GM18907 (cell line): ENCODE results near the gene KRT75.
"Not testable (repeated sequence)": the region's sequence is repeated elsewhere in the genome, so short reads cannot be mapped to it uniquely, and the experiment has no call there.

Source experiments
- ATAC-seq: cut with Tn5 transposase; IDR thresholded peaks from one replicate; pipeline ENCODE4 v1.9.1; 2021; ENCODE audit warnings: mild to moderate bottlenecking, moderate library complexity; ENCODE audit not compliant: unreplicated experiment

KRT75 gene

GRCh38 chr12:52434081-52434733 lies at the start of gene KRT75:
Gene KRT75 (minus strand): TSS chr12:52434371. CDS start chr12:52434304, 67 bp downstream.
- ATAC-seq = no peak

DNA sequence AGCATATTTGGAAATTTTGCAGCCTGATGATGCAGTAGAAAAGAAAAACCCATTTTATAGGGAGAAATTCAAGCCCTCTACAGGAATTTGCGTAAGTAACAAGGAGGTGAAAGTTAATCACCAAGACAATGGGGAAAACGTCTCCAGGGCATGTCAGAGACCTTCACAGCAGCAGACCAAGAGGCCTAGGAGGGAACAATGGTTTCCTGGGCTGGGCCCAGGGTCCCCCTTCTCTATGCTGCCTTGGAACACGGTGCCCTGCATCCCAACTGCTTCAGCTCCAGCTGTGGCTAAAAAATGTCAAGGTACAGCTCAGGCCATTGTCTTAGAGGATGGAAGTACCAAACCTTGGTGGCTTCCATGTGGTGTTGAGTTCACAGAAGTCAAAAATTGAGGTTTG lies 45.9 kb upstream of the KRT75 start:
- ATAC-seq = no peak

DNA sequence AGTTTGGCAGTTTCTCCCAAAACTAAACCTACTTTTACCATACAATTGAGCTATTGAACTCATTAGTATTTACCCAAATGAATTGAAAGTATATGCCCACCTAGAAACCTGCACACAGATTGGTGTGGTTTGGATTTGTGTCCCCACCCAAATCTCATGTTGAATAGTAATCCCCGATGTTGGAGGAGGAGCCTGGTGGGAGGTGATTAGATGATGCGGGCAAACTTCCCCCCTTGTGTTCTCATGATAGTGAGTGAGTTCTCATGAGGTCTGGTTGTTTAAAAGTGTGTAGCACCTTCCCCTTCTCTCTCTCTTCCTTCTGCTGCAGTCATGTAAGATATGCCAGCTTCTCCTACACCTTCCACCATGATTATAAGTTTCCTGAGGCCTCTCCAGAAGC lies 43.5 kb upstream of the KRT75 start:
- ATAC-seq = no peak

DNA sequence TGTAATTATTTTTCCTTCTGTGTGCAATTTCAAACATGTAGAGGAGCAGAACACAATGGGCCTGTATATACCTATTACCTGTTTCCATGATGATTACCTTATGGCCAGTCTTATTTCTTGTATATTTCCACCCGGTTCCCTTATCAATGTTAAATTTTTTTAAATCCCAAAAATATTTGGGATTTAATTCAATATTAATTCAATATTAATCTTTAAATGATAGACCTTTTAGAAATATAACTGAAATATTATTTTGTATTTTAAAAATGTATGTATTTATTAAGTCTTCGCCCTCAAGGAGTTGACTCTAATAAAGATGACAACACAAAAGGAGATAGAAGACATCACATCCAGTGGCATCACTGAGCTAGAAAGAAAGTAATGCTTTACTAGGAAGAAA lies 40.0 kb upstream of the KRT75 start:
- no peak for ATAC-seq

- no peak for ATAC-seq
These were observed 39.6 kb upstream of the KRT75 start, which contains the start of gene KRT6C for GRCh38 chr12:52473768-52474167. Gene KRT6C (minus strand): TSS chr12:52473805. CDS start chr12:52473737, 68 bp downstream.

GRCh38 chr12:52469853-52470252 lies 35.7 kb upstream of the KRT75 start:
- ATAC-seq = no peak

- ATAC-seq = no peak
These were observed 30.7 kb upstream of the KRT75 start for GRCh38 chr12:52464897-52465296.

DNA sequence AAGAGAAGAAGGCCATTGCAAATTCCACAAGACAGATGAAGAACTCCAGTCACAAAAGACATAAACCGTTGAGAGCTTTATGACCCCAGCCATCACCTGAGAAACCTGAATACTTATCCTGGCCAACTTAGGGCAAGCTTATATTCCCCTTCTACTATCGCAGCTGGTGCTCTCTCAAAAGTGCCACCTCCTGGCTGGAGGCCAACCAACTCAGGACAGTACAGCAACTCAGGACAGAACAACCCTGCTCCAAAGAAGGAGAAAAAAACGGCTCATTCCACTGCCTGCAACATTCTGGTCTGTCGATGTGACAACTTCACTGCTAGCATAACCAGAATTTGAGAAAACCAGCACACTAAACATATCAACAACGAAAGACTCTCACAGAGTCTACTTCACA lies 27.5 kb upstream of the KRT75 start:
- ATAC-seq = no peak

- ATAC-seq = no peak
These were observed 24.7 kb upstream of the KRT75 start for GRCh38 chr12:52458861-52459260.

DNA sequence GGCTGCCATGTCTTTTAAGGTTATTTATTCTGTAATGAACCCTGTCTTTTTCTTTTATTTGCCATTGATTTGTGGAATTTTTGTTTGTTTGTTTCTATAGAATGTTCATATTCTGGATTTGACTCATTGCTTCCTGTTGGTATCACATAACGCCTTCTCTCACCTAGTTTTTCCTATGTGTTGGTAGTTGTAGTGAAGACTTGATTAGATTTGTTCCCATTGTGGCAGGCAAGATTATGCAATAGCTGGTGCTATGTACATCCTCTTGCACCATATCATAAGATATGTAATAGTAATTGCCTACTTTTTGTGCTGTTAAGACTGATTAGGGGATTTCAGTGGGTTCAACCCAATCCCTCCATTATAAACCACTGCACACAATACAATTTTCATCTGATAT lies 21.6 kb upstream of the KRT75 start:
- ATAC-seq = no peak

DNA sequence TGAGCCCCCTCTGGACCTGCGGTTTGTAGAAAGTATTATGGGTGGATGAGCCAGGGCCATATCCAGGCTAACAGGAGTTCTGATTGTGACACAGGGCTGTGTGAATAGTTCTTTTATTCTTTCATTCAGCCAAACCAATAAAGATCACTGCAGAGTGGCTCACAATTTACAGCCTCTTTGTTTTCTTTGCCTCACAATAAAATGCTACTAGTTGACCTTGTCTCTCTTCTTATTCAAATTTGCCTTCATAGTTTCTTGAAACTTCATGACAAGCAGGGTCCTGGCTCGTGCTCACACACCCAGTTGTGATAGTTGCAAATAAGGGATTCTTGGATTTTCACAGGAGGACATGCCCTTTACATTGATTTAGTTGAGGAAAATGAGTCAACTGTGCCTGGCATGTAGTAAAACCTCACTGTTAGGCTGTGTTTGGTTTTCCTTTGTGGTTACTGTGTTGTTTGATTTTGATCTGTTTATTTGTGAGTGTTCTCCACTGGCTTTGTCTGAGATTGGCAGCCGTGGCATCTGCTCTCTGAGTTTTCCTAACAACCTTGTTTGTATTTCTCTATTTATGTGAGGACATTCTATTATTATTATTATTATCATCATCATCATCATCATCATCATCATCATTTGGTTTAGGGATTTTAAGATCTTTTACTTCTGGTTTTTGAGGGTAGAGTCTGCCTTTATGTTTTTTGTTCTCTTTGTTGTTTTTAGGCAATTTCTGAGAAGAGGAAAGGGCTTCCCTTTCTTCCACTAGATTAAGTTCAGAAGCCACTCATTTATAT lies 20.4 kb upstream of the KRT75 start:
- ATAC-seq = no peak

DNA sequence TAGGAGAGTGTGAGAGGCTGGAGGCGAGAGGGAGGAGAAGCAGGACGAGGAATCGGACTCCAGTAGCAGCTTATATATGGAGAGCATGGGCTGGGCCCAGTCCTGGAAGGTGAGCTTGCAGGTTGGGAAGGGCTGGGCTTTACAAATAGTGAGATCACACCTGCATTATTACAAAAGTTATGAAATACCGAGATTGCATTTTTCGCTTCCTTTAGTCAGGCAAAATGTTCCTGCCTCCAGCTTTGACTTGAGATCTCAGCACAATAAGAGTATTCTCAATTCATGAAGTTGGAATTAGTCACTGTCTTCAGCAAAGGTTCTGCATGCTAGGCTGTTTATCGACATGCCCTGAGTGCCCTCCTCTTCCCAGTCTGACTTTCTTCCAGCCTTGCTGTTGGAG lies 17.9 kb upstream of the KRT75 start, which contains the start of gene KRT6B:
Gene KRT6B, minus strand, starts transcription at position 46 of the 400 bp plus-strand sequence. CDS start 68 bp downstream, outside the sequence.
- ATAC-seq = no peak

DNA sequence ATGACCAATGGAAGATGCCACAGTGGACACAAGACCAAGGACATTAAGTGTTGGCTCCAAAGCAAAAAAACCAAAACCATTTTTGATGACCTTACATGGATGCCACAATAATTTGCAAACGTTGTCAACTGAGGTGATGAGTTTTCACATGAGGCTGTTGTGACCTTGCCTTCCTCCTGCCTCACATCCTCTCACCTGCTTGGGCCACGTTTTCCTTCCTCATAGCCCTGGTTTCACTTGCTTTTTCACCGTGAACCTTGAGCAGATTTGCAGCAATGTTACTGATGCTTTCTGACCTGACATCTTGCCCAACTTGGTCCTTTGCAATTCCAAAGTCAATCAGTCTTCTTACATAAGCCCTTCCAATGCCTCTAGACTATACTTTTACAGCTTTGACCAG lies 14.1 kb upstream of the KRT75 start:
- no peak for ATAC-seq

DNA sequence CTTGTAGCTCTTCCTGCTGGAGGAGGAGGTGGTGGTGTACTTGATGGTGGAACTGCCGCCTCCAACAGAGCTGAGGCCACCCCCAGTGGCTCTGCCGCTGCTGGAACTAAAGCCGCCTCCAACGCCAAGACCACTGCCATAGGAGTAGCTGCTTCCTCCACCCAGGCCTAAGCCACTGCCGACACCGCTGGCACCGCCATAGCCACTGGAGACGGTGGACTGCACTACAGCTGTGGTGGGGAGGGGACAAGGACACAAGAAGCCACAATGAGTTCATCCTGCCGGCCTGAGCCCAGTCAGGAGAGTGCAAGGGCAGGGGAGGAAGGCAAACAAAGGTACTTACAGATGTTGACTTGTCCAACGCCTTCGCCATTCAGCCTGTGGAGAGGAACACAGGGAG lies 13.0 kb upstream of the KRT75 start:
- not testable (repeated sequence) for ATAC-seq

DNA sequence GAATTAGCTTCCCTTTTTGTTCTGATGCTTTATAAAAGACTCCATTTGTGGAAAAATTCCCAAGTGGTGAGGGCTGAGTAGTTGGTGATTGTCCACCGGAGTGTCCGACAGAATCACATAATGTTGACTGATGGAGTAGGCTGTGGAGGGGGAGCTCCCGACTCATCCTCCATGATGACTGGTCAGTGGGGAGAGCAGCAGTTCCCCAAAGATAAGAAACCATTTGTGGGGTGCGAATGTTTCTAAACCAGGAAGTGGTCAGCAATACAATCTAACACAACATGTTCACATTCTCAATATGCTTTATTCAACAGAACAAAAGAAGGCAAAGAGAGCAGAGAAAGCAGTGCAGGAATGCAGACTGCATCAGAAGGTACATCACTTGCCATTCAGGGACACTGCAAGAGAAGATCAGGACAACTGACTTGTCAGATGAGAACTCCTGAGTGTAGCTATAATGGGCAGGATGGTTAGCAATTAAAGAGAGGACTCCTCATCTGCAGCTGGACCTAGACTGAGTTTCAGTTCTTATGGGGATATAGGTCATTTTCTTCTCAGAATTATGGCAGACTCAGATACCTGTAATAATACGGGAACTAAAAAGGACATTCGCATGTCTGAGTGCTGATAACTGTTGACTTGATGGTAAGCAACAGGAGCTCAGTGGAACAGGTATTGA lies 12.3 kb upstream of the KRT75 start:
- no peak for ATAC-seq

DNA sequence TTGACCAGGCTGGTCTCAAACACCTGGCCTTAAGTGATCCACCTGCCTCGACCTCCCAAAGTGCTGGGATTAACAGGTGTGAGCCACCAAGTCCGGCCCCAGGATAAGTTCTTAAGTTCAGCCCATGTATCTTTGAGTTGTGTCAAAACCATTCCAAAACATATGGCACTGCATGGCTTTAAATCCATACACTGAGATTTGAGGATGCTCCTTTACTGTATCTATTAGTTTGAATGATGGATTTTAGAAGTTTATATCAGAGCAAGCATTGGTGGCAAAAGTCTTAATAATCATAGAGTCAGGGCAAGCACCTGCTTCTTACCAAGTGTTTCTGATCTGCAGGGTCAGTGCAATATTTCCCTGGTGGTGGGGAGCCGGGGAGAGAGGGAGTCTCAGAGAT lies 11.7 kb upstream of the KRT75 start:
- no peak for ATAC-seq

- ATAC-seq = no peak
These were observed 10.8 kb upstream of the KRT75 start for GRCh38 chr12:52444647-52445595.

- no peak for ATAC-seq
These were observed 9.8 kb upstream of the KRT75 start for GRCh38 chr12:52443966-52444365.

- ATAC-seq = no peak
These were observed 8.5 kb upstream of the KRT75 start for GRCh38 chr12:52442600-52443061.

DNA sequence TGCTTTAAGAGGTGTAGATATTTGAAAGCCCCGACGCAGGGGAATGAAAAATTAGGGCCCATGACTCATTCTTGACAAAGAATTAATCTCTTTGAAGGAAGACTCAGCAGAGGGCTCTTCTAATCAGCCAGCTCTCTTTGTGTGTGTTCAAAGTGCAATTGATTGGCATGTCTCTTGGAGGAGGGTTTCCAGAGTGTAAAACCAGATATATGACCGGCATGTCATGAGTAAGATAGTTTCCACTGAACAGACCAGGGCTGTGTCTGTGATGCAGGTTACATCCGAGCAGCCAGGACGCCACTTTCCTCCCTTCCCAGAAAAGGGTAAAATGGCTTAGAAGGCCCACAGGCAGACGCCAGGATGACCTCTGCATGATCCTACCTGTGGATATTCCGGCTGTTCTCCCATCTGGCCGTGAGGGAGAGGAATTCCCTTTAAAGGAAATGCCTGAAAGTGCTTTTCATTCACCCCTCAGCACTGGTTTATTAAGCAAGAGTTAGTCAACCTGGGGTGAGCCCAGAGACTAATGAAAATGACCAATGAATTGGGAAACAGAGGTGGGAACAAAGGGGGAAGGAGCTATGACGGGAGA lies 7.2 kb upstream of the KRT75 start:
- ATAC-seq = no peak
